Skeletal muscle satellite cell (primary cell): Measurements from ENCODE around the gene HNRNPH1. TPM values are rescaled to one million over a fixed set of nuclear protein-coding genes. Genes with fewer than 3 reads are reported as not detected.
A peak's percentile ranks its signal among the peaks of the same experiment; 100 is the strongest.
"Not testable (repeated sequence)": the region's sequence is repeated elsewhere in the genome, so short reads cannot be mapped to it uniquely, and the experiment has no call there.

ENCODE experiments used
- H3K27me3 ChIP-seq: 2 replicates; pipeline ENCODE4 v1.7.0; 2013; ENCODE audit warnings: low read length; ENCODE audit not compliant: control insufficient read depth, insufficient read depth
- H3K36me3 ChIP-seq: 2 replicates; pipeline ENCODE4 v1.7.0; 2013; ENCODE audit warnings: mild to moderate bottlenecking, control low read depth, low read length; ENCODE audit not compliant: insufficient read depth
- H3K4me1 ChIP-seq: 2 replicates; pipeline ENCODE4 v1.7.0; 2013; ENCODE audit warnings: low read length; ENCODE audit not compliant: control insufficient read depth, insufficient read depth
- H3K4me2 ChIP-seq: 2 replicates; pipeline ENCODE4 v1.7.0; 2013; ENCODE audit warnings: mild to moderate bottlenecking, low read length
- H3K4me3 ChIP-seq: 2 replicates; pipeline ENCODE4 v1.7.0; 2013; ENCODE audit warnings: low read length
- H3K9ac ChIP-seq: 2 replicates; pipeline ENCODE4 v1.7.0; 2013; ENCODE audit warnings: mild to moderate bottlenecking, low read depth, low read length, moderate library complexity
- H3K9me3 ChIP-seq: replicated peaks from 2 replicates; pipeline ENCODE4 v1.7.0; 2013; ENCODE audit warnings: mild to moderate bottlenecking, control low read depth, low read length
- total RNA-seq: library from RNA; depleted of rRNA; stranded (reverse); fragments of >200 nt; gene quantifications from 2 replicates; pipeline ENCODE4 v1.2.3, GENCODE V29; 2012; rRNA removed

The HNRNPH1 gene, protein sequence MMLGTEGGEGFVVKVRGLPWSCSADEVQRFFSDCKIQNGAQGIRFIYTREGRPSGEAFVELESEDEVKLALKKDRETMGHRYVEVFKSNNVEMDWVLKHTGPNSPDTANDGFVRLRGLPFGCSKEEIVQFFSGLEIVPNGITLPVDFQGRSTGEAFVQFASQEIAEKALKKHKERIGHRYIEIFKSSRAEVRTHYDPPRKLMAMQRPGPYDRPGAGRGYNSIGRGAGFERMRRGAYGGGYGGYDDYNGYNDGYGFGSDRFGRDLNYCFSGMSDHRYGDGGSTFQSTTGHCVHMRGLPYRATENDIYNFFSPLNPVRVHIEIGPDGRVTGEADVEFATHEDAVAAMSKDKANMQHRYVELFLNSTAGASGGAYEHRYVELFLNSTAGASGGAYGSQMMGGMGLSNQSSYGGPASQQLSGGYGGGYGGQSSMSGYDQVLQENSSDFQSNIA
- total RNA-seq: 272 and 428 TPM in 2 replicates

DNA sequence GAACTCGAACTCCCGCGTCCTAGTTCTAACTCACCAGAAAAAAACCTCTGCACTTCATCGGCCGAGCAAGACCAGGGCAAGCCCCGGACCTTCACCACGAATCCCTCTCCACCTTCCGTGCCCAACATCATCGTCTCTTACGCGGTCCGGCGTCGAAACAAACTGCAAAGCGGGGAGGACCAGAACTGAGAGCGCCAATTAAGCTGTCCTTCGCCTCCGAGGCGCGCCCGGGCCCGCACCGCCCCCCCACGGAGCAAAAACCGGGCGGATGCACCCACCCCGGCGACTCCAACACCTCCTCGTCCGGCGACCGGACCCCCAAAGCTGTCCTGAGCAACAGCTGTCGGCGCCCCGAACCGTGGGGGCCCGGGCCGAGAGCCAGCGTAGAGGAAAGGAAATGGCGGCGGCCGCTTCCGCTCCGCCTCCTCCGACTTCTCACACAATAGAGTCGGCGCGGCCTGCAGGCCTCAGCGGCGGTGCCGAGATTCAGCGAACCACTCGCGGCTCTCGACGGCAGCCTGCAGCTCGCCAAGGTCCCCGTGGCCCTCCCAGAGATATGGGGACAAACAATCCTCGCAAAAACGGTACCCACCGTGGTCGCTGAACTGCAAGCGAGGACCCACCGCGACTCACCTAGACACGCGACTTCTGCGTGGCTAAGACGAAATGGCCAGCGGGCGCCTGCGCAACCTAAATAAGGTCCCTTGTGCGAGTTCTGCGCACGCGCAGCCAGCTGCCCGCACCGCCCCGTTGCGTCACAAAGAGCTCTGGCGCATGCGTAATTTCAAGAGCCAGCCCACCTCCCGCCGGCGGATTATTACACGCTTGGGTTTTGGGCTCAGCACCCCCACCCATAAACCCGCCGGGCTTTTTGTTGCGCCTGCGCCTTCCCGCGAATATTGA lies at the start of gene HNRNPH1:
HNRNPH1 (minus strand) TSS at position 669 of the 903 bp plus-strand sequence; CDS start at position 131, 538 bp downstream.
- no peaks in the 10 kb centered on the region for H3K27me3 ChIP-seq
- no peaks in the 10 kb centered on the region for H3K9me3 ChIP-seq
- peaks cover 46% of the 10 kb centered on the region for H3K36me3 ChIP-seq
- peak within 1 kb of the TSS; percentile 97 for H3K4me2 ChIP-seq
- peaks cover 38% of the 10 kb centered on the region for H3K4me1 ChIP-seq
- H3K4me3 ChIP-seq: peak within 1 kb of the TSS; percentile 80
- peak within 1 kb of the TSS; percentile 98 for H3K9ac ChIP-seq

DNA sequence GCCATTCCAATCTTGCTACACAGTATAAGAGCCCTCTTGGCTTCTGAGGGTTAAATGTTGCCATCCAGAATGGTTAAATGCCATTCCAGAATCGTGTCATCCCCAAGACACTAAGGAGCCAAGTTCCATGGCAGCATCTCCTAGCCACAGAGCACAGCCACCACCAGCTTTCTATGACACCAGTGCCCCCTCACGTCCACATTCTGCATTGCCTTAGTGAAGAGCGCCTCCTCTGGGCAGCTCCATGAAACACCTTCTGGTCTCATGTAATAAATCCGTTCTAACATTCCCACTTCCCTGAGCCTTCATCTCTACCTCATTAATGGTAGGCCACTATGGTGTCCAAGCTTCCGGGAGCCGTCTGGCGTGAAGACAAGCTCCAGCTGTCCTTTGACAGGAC lies 44.9 kb upstream of the HNRNPH1 start:
- no peaks in the 10 kb centered on the region for H3K27me3 ChIP-seq
- H3K4me2 ChIP-seq: no peak overlapping the region
- H3K9ac ChIP-seq: no peak overlapping the region
- H3K4me3 ChIP-seq: no peak overlapping the region
- H3K4me1 ChIP-seq: no peaks in the 10 kb centered on the region
- H3K36me3 ChIP-seq: no peaks in the 10 kb centered on the region
- H3K9me3 ChIP-seq: no peaks in the 10 kb centered on the region

DNA sequence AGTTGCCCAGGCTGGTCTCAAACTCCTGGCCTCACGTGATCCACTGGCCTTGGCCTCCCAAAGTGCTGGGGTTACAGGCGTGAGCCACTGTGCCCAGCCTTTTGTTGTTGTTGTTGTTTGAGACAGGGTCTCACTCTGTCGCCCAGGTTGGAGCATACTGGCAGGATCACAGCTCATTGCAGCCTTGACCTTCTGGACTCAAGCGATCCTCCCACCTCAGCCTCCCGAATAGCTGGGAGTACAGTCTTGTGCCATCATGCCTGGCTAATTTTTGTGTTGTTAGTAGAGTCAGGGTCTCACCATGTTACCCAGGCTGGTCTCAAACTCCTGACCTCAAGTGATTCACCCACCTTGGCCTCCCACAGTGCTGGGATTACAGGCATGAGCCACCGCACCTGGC lies 38.2 kb upstream of the HNRNPH1 start:
- H3K4me2 ChIP-seq, H3K9me3 ChIP-seq, H3K4me3 ChIP-seq, H3K36me3 ChIP-seq, H3K27me3 ChIP-seq, H3K4me1 ChIP-seq, H3K9ac ChIP-seq: not testable (repeated sequence)

DNA sequence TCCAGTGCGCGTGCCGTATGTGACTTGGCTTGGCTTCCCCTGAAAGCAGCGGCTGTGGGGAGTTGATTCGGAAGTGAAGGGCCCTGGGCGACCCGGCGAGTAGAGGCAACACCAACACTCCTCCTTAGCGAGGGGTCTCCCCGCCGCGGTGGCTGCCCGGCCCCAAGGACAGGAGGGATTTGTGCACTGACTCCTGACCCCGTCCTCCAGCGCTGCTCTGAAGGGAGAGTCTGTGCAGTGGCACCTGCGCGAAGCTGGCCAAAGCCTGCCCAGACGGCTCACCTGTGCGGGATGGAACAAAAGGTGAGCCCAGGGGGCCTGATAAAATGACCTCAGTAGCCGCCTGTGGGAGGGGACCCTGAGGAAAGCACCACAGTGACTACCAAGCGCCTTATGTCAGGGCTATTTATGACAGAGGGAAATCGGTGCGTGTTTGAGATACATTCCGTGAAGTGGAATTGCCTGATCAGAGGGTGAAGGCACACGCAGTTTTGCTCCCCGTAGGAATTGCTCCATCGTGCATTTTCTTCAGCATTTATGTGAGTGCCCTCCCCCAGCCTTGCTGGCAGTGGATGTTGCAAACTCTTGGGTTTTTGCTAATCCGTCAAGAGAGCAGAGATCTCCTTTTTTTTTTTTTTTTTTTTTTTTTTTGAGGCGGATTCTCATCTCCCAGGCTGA lies 34.8 kb upstream of the HNRNPH1 start:
- not testable (repeated sequence) for H3K36me3 ChIP-seq, H3K9me3 ChIP-seq, H3K4me1 ChIP-seq, H3K27me3 ChIP-seq
- H3K9ac ChIP-seq: peak overlapping the region; percentile 72
- peak overlapping the region; percentile 66 for H3K4me3 ChIP-seq
- H3K4me2 ChIP-seq: peak overlapping the region; percentile 81

DNA sequence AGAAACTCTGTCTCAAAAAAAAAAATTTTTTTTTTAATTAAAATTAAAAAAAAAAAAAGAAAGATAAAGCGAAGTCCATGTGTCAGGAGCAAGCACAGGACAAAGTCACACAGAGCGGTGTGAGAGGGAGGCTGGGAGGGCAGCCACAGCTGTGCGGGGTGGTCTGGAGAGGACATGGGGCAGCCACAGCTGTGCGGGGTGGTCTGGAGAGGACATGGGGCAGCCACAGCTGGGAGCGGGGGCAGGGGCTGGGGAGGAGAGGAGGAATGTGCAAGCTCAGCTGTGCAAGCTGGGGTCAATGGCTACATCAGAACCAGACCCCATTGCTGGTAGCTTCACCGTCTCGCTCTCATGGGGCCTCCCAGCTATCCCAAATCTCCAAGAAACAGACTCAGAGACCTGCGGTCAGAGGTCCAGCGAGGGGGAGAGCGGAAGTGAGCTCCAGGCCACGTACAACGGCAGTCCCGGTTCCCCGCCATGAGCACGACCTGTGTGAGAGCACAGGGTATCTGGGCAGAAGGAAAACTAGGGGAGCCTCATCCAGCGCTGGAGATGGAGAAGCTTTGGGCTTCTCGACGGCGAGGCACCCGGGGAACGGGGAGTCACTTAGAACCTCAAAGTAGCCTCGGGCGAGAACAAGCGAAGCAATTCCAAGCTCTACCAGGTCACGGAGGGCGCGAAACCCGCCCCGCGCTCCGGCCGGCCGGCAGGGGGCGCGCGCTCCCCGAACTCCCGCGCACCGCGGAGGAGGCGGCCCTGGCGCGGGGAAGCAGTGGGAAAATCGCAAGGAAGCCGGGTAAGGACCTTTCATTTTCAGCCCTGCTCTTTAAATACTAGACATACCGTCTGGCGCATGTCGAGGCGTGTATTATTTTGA lies 34.1 kb upstream of the HNRNPH1 start:
- Histone ChIP-seq H3K4me2 (peak overlapping the region; percentile 74), H3K4me3 (peak overlapping the region; percentile 60)
- not testable (repeated sequence) for H3K4me1 ChIP-seq, H3K9ac ChIP-seq, H3K27me3 ChIP-seq, H3K9me3 ChIP-seq, H3K36me3 ChIP-seq

DNA sequence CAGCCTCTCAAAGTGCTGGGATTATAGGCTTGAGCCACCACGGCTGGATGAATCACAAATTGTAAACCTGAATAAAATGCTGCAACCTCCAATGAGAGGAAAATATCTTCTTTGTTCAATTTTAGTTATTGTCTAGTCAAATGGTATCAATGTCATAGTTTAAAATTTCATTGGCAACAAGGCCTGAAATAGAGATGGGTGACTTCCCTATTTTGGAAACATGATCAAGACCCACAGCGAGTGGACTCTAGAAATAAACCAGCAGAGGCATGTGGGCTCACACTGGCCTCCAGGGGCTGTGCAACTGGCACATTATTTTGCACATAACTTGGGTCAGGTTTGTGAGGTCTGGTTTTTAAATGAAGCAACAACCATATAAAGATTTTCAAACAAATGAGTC lies 29.7 kb upstream of the HNRNPH1 start:
- H3K36me3 ChIP-seq, H3K4me2 ChIP-seq, H3K9ac ChIP-seq, H3K27me3 ChIP-seq, H3K9me3 ChIP-seq, H3K4me3 ChIP-seq, H3K4me1 ChIP-seq: not testable (repeated sequence)

DNA sequence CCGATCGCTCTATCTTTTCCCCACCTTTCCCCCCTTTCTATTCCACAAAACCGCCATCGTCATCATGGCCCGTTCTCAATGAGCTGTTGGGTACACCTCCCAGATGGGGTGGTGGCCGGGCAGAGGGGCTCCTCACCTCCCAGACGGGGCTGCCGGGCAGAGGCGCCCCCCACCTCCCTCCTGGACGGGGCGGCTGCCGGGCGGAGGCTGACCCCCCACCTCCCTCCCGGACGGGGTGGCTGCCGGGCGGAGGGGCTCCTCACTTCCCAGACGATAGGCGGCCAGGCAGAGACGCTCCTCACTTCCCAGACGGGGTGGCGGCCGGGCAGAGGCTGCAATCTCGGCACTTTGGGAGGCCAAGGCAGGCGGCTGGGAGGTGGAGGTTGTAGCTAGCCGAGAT lies 26.8 kb upstream of the HNRNPH1 start:
- not testable (repeated sequence) for H3K4me2 ChIP-seq, H3K9me3 ChIP-seq, H3K36me3 ChIP-seq, H3K4me1 ChIP-seq, H3K9ac ChIP-seq, H3K27me3 ChIP-seq, H3K4me3 ChIP-seq

DNA sequence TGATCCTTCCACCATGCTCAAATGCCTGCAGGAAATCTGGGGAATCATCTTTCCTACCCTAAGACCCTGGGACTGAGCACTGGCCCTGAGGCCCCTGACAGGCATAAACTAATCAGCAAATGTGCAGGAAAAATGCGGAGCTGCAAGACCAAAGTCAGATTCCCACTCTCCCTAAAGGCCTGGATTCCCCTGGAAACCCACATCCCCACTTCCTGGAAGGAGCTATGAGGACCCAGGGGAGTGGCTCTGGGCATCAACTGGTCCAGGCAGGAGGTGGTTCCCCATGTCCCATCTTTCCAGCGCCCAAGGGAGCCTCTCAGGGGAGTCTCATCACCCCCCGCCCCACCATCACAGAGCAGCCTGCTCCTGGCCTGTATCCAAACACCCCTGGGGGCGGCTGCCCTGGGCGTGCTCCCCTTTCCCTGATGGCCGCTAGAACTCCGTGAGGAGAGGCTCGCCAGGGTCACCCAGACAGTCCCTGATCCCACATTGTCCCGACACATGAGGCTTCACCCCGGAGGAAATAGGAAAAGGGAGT lies 25.8 kb upstream of the HNRNPH1 start:
- not testable (repeated sequence) for H3K4me1 ChIP-seq, H3K36me3 ChIP-seq, H3K9me3 ChIP-seq, H3K4me3 ChIP-seq, H3K9ac ChIP-seq, H3K4me2 ChIP-seq
- peaks cover 13% of the 10 kb centered on the region for H3K27me3 ChIP-seq

DNA sequence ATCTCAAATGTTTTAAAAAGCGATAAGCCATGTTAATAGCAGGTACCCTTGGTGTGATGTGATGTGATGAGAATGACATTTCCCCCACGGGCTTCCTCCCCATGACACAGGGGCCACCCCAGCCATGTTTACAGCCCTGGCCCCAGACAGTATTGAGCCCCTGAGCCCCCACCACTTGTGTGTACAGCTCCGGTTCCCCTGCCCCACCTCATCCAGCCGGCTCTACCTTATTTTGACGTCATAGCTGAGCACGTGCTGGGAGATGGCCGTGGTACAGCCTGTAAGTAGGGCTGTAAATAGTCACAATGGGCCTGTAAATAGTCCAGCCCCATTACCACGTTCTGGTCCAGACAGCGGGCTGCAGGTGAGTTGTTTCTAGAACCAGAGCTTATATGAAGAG lies 24.9 kb upstream of the HNRNPH1 start:
- no peak overlapping the region for H3K9ac ChIP-seq
- H3K27me3 ChIP-seq: peaks cover 13% of the 10 kb centered on the region
- no peaks in the 10 kb centered on the region for H3K4me1 ChIP-seq
- H3K9me3 ChIP-seq: no peaks in the 10 kb centered on the region
- no peaks in the 10 kb centered on the region for H3K36me3 ChIP-seq
- H3K4me2 ChIP-seq: no peak overlapping the region
- no peak overlapping the region for H3K4me3 ChIP-seq

DNA sequence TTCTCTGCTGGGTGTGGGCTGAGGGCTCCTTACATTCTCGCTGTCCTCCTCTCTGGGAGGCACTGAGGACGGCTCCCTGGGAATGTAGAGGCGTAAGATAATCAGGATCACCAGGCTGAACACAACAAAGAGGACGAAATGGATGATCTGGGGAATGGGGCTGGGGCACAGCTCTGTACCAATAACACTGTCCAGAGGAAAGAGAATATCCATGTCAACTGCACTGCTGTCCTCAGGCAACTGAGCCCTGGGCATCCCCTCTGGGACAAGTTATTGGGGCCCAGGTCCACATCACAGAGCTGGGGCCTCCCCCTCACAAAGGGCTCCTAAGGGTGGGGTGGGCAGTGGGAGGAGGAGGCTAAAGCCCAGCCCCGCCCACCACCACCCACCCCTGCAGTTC lies 21.3 kb upstream of the HNRNPH1 start:
- not testable (repeated sequence) for H3K4me3 ChIP-seq, H3K4me1 ChIP-seq, H3K4me2 ChIP-seq, H3K9me3 ChIP-seq, H3K9ac ChIP-seq, H3K36me3 ChIP-seq
- peaks cover 13% of the 10 kb centered on the region for H3K27me3 ChIP-seq
